ENCODE results near the gene LASP1.

LASP1 gene

DNA sequence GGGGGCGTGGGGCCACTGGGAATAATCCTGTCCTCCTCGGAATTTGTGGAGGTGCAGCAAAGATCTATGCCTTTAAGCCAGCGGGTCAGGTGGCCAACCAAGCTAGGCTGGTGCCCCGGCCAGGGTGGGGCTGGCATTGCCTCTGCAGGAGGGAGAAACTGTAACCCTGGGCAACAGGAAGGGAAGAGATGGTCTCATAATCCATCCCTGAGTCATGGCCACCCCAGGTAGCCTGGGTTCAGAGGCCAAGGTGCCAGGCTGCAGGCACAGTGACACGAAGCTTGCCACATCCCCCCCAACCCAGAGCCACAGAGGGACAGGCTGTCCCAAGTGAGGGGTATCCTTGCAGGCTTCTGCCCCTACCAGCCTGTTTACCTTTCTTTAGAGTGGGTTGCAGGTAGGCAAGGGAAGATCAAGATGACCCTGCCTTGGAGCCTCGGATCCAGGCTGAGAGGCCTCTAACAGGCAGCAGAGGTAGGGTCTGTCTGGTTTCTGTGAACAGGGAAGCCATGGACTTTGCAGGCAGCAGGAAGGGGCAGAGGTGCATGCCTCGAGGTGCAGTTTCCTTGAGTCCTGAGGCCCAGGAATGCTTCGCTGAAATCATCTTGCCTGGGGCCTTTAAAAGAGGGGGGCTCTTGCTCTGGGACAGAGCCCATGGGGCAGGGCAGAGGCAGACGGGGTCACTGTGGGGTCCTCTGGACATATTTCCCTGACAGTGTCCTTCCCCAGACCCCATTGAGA lies 4.0 kb downstream of the LASP1 start:
- DNase-seq (ENCODE audit: low spot score) = no peak
- POLR2A ChIA-PET (ENCODE audit: low non-redundant PET) = interaction anchor here (0.6 kb wide), 1 partner anchor 910 kb away, joined by 4 read pairs; no protein-coding TSS in a partner anchor
- TF ChIP-seq, protein P1, sequence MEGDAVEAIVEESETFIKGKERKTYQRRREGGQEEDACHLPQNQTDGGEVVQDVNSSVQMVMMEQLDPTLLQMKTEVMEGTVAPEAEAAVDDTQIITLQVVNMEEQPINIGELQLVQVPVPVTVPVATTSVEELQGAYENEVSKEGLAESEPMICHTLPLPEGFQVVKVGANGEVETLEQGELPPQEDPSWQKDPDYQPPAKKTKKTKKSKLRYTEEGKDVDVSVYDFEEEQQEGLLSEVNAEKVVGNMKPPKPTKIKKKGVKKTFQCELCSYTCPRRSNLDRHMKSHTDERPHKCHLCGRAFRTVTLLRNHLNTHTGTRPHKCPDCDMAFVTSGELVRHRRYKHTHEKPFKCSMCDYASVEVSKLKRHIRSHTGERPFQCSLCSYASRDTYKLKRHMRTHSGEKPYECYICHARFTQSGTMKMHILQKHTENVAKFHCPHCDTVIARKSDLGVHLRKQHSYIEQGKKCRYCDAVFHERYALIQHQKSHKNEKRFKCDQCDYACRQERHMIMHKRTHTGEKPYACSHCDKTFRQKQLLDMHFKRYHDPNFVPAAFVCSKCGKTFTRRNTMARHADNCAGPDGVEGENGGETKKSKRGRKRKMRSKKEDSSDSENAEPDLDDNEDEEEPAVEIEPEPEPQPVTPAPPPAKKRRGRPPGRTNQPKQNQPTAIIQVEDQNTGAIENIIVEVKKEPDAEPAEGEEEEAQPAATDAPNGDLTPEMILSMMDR (conservative IDR thresholded peaks at IDR 0.05; ENCODE audit: low read depth) = no peak
- CTCF ChIA-PET = no interaction called here
- H3K27ac ChIP-seq = peak overlapping the region; percentile 98

DNA sequence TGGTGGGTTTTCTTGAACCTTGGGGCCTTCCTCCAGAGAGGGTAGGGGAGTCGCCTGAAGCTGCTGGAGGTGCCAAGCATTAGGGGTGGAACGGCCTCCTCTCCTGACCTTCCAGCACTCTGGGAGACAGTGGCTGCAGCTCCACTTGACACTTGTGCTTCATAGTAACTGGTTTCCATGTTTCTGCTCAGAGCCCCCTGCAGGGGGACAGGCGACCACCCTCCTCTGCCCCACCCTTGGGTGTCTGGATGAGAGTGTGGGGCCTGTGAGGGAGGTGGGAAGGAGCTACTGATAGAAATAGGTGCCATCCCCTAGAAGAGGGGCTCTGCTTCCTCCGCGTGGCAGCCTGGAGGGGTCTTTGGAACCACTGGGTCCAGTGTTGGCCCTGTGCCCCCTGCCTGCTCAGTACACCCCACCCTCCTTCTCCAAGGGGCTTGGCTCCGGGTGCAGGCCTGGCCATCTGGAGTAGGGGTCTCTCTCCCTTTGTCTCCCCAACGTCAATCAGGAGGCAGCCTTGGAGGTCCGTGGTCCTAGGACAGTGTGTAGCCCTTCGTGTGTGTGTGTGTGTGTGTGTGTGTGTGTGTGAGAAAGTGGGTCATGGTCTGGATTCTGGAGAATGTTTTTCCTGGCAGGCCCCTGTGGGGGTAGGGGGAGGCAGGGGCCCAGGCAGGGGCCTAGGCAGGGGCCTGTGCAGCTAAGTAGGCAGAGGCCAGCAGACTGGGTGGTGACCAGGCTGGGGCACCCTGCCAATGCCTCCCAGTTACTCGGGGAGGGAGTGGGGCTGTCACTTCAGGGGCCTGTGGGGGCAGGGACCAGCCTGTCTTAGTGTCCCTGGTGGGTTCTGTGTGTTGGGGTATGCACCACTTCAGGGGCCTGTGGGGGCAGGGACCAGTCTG lies 4.9 kb downstream of the LASP1 start:
- TF ChIP-seq, protein P1 (conservative IDR thresholded peaks at IDR 0.05; ENCODE audit: low read depth) = no peak
- POLR2A ChIA-PET (ENCODE audit: low non-redundant PET) = no interaction called here
- H3K27ac ChIP-seq = peak overlapping the region; percentile 98
- CTCF ChIA-PET = no interaction called here
- no peak for DNase-seq (ENCODE audit: low spot score)

DNA sequence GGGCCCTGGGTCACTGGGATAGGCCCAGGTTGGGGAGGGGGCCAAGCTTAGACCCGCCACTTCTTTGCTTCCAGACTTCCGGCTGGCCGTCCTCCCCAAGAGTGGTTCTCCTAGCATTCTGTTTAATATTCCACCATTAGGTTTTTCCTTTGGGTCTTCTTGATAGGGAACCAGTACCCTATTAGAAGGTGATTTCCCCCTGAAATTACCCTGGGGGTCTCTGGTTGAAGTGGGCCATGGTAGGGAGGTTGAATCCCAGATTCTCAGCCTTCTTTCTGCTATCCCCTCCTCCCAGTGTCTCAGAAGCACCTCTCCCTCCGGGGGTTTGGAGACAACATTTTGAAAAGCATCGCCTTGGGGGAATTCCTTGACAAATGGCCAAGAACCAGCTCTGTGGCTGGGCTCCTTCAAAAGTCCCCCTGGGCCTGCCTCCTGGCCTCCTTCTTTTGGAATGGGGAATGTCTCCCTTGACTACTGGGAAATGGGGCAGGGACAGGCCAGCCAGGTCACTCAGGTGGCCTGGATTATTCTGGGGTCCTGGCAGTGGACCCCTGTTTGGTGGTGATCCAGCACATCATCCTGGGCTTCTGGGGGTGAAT lies 5.7 kb downstream of the LASP1 start:
- ChIA-PET CTCF (no interaction called here), POLR2A (ENCODE audit: low non-redundant PET) (interaction anchor here (0.6 kb wide), 1 partner anchor 31 kb away, joined by 9 read pairs; no protein-coding TSS in a partner anchor)
- H3K27ac ChIP-seq = peak overlapping the region; percentile 98

DNA sequence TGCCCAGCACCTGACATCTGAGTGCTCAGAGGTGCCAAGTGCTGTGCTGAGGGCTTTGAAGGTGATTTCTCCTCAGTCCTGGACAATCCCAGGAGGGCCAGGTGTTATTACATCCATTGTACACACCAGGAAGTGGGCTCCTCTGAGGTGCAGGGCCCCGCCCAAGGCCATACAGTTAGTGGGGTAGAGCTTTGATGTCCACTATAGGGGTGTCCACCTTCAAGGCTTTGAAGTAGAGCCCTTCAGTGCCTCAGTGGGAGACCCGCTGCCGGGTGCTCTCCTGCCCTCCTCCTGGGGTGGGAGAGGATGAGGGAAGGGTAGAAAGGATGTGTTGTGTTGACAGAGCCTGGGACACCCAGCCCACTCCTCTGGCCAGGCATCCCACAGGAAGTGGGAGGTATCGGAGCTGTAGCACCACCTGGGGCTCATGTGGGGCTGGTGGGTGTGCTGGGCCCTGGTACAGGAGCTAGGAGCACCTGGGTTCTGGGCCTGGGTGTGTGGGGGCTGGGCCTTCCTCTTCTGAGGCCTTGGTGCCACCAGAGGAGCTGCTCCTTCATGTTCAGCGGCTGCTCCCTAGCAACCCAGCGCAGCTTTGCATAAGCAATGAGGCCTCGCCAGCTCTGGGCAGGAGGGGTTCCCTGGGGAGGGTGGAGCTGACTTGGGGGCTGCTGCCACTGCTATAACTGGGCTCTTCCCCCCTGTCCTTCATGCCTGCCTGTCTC lies 7.4 kb downstream of the LASP1 start:
- ChIA-PET CTCF (interaction anchor here (0.6 to 1.5 kb wide), 3 partner anchors 90 to 166 kb away, joined by 4 read pairs; partner anchors contain the start of gene FBXO47), POLR2A (ENCODE audit: low non-redundant PET) (interaction anchor here (0.5 kb wide), 1 partner anchor 40 kb away, joined by 5 read pairs; no protein-coding TSS in a partner anchor)
- H3K27ac ChIP-seq = peak overlapping the region; percentile 98
- TF ChIP-seq, protein P1 (conservative IDR thresholded peaks at IDR 0.05; ENCODE audit: low read depth) = no peak
- no peak for DNase-seq (ENCODE audit: low spot score)

More for the DNA sequence above, 5.7 kb downstream of the LASP1 start:
- no peak for DNase-seq (ENCODE audit: low spot score)
- TF ChIP-seq, protein P1 (conservative IDR thresholded peaks at IDR 0.05; ENCODE audit: low read depth) = no peak

DNA sequence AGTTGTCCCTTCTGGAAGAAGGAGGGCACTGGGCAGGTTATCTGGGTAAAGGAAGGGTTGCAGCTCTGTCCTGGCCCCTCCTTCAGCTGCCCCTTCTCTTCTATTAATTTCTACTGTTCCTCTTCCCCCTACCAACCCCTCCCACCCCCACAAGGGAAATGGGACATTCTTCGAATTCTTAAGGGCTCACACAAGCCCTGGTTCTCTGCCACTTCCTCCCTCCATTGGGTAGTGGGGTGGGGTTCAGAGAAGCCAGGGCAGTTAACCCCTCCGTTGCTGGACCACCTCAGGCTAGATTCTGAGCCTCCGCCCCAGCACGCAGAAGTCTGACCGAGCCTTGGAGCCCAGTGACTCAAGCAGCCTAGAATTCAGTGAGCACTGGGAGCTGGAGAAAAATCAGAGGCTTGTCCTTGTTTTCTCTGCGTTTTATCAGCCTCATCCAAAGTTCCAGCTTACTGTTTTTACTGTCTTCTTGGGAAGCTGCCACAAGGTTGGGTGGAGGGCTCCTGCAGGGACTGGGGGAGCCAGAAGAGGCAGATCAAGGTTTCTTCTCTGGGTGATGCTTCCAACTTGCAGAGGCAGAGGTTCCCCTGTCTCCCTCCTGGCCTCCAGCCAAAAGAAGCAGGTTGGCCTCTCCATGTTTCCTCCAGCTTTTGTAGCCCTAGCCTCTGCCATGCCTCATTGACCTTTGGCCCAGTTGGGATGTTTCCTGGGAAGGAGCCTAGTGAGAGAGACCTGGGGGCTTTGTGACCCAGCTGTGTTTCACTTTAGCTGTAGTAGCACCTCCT lies 10.2 kb downstream of the LASP1 start:
- H3K27ac ChIP-seq = peak overlapping the region; percentile 98
- ChIA-PET CTCF (interaction anchor here (1.1 kb wide), 1 partner anchor 32 kb away, joined by 3 read pairs; no protein-coding TSS in a partner anchor), POLR2A (ENCODE audit: low non-redundant PET) (interaction anchor here (0.6 to 0.7 kb wide), 2 partner anchors 13 to 29 kb away, joined by 3 to 7 read pairs; no protein-coding TSS in a partner anchor)
- DNase-seq (ENCODE audit: low spot score) = peak; percentile 96
- TF ChIP-seq, protein P1 (conservative IDR thresholded peaks at IDR 0.05; ENCODE audit: low read depth) = no peak

Data from RWPE1 (cell line).